GM23248 (cell line): ENCODE data around the gene LYAR. TPM values are rescaled to one million over a fixed set of nuclear protein-coding genes. Genes with fewer than 3 reads are reported as not detected.

Experiments used
- DNase-seq: peaks from one replicate; pipeline ENCODE4 v3.0.0-alpha.2; 2015
- H2AFZ ChIP-seq: fragments of 200-600 bp; sonication (generic); 2 replicates; pipeline ENCODE4 v1.6.1; 2016; ENCODE audit warnings: antibody characterized with exemption
- H3F3A ChIP-seq: fragments of 200-600 bp; sonication (generic); 2 replicates; pipeline ENCODE4 v1.6.1; 2016; ENCODE audit warnings: mild to moderate bottlenecking, antibody characterized with exemption, mixed run types; ENCODE audit not compliant: insufficient read depth
- H3K27ac ChIP-seq: fragments of 200-600 bp; sonication (generic); 2 replicates; pipeline ENCODE4 v1.5.1; 2016; ENCODE audit warnings: mild to moderate bottlenecking
- H3K27me3 ChIP-seq: fragments of 200-600 bp; sonication (generic); replicated peaks from 2 replicates; pipeline ENCODE4 v1.6.1; 2016; ENCODE audit warnings: mild to moderate bottlenecking; ENCODE audit not compliant: insufficient read depth
- H3K36me3 ChIP-seq: fragments of 200-600 bp; sonication (generic); 2 replicates; pipeline ENCODE4 v1.6.1; 2016; ENCODE audit warnings: low read depth, mild to moderate bottlenecking
- H3K4me1 ChIP-seq: fragments of 200-600 bp; sonication (generic); 2 replicates; pipeline ENCODE4 v1.6.1; 2016; ENCODE audit warnings: mild to moderate bottlenecking; ENCODE audit not compliant: insufficient read depth
- H3K4me2 ChIP-seq: fragments of 200-600 bp; sonication (generic); one replicate; pipeline ENCODE4 v1.6.1; 2016; ENCODE audit warnings: mild to moderate bottlenecking; ENCODE audit not compliant: unreplicated experiment
- H3K4me3 ChIP-seq: fragments of 200-600 bp; sonication (generic); 2 replicates; pipeline ENCODE4 v1.5.1; 2016; ENCODE audit warnings: mild to moderate bottlenecking
- H3K79me2 ChIP-seq: fragments of 200-600 bp; sonication (generic); 2 replicates; pipeline ENCODE4 v1.6.1; 2016; ENCODE audit warnings: mild to moderate bottlenecking; ENCODE audit not compliant: insufficient read depth
- H3K9ac ChIP-seq: fragments of 200-600 bp; sonication (generic); 2 replicates; pipeline ENCODE4 v1.6.1; 2016; ENCODE audit warnings: mild to moderate bottlenecking
- H3K9me2 ChIP-seq: fragments of 200-600 bp; sonication (generic); 2 replicates; pipeline ENCODE4 v1.6.1; 2016; ENCODE audit warnings: mixed run types, mild to moderate bottlenecking, moderate library complexity; ENCODE audit not compliant: insufficient read depth
- H3K9me3 ChIP-seq: fragments of 200-600 bp; sonication (generic); one replicate; pipeline ENCODE4 v1.6.1; 2017; ENCODE audit warnings: low read depth
- H4K20me1 ChIP-seq: fragments of 200-600 bp; sonication (generic); 2 replicates; pipeline ENCODE4 v1.6.0; 2016; ENCODE audit not compliant: insufficient read depth
- EZH2 ChIP-seq: fragments of 200-600 bp; sonication (generic); IDR thresholded peaks from 2 replicates; pipeline ENCODE4 v1.6.1; 2018; ENCODE audit warnings: antibody characterized with exemption, mild to moderate bottlenecking; ENCODE audit not compliant: insufficient read depth, poor library complexity, severe bottlenecking
- EZH2phosphoT487 ChIP-seq: fragments of 200-600 bp; sonication (generic); IDR thresholded peaks from 2 replicates; pipeline ENCODE4 v1.6.1; 2018; ENCODE audit warnings: antibody characterized with exemption, moderate library complexity, mild to moderate bottlenecking, low read depth; ENCODE audit not compliant: insufficient read depth
- WGBS, 2 experiments: methylation state at CpG; one replicate each; pipeline ENCODE4 v1.1.6; 2015 to 2017; ENCODE audit warnings: low lambda C conversion rate in 2 of 2, low coverage in 1 of 2; ENCODE audit errors: missing lambda C conversion rate in 2 of 2; 5-methylcytosine and 5-hydroxymethylcytosine counted together
- in situ Hi-C: fragments of 300-500 bp; cut with MboI; formaldehyde crosslinking; loops from 2 replicates; pipeline ENCODE4 v1.15.0; 2020
- polyA plus RNA-seq: library from polyadenylated mRNA; unstranded; fragments of >200 nt; fragmentation: Nextera tagmentation; extraction: Ambion mirVana; gene quantifications from 2 replicates; pipeline ENCODE4 v1.2.1, GENCODE V29; 2016
- total RNA-seq: library from RNA; depleted of rRNA; stranded (reverse); fragments of >200 nt; shearing (Covaris generic); gene quantifications from 2 replicates; pipeline ENCODE4 v1.2.3, GENCODE V29; 2014

Gene LYAR
- total and polyA plus RNA-seq, 2 experiments from 2014 or later, result 11.9 to 16.9 TPM

GRCh38 chr4:4269331-4269731 is 20.6 kb downstream of the LYAR start:
- Histone ChIP-seq H3K79me2 (no peaks in the 10 kb centered on the region), H4K20me1 (no peaks in the 10 kb centered on the region), H3K9ac (no peak overlapping the region), H3F3A (no peaks in the 10 kb centered on the region), H3K4me2 (no peak overlapping the region), H3K27ac (no peak overlapping the region), H2AFZ (no peak overlapping the region), H3K4me1 (peaks cover 10% of the 10 kb centered on the region; the same call in 1 of the 2 replicates), H3K27me3 (no peaks in the 10 kb centered on the region), H3K9me3 (no peaks in the 10 kb centered on the region), H3K36me3 (no peaks in the 10 kb centered on the region; the same call in 1 of the 2 replicates), H3K4me3 (no peak overlapping the region), H3K9me2 (no peaks in the 10 kb centered on the region)
- no peak for DNase-seq
- in situ Hi-C loops, result no loop called here
- WGBS, 2 experiments, result 90% methylated on average over 11 of the region's 11 CpGs
- no peak for TF ChIP-seq EZH2
- TF ChIP-seq EZH2phosphoT487, result no peak

GRCh38 chr4:4268776-4269175 is 21.2 kb downstream of the LYAR start:
- H3K9me2 ChIP-seq, result no peaks in the 10 kb centered on the region
- H3F3A ChIP-seq, result no peaks in the 10 kb centered on the region
- WGBS, 2 experiments, result 95 to 96% methylated on average over 1 of the region's 1 CpG
- peaks cover 10% of the 10 kb centered on the region; the same call in 1 of the 2 replicates for H3K4me1 ChIP-seq
- H3K4me3 ChIP-seq, result no peak overlapping the region
- no peak for DNase-seq
- H3K79me2 ChIP-seq, result no peaks in the 10 kb centered on the region
- H2AFZ ChIP-seq, result no peak overlapping the region
- no peak overlapping the region for H3K9ac ChIP-seq
- no peaks in the 10 kb centered on the region; the same call in 1 of the 2 replicates for H3K36me3 ChIP-seq
- H3K4me2 ChIP-seq, result no peak overlapping the region
- no peaks in the 10 kb centered on the region for H3K27me3 ChIP-seq
- no peaks in the 10 kb centered on the region for H4K20me1 ChIP-seq
- H3K27ac ChIP-seq, result no peak overlapping the region
- TF ChIP-seq EZH2phosphoT487 (no peak), EZH2 (no peak)
- no peaks in the 10 kb centered on the region for H3K9me3 ChIP-seq
- in situ Hi-C loops, result no loop called here

DNA sequence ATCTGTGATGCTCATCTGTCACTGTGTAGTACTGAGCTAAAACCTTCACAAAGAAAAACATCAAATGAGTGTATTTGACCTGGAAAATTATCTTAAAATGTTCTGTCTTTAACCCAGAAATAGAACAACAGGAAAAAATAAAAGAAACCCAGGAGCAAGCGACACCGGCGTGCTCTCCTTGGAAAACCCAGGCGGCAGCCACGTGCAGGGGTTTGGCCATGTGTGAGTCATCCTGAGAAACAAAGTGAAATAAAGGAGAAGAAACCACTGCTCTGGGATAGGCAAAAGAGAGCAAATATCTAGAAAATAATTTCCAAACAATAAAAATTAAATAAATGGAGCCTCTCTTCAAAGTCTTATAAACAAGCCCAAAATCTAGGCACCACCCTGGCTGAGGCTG is 22.0 kb downstream of the LYAR start:
- no peak for DNase-seq
- H3K4me1 ChIP-seq, result peaks cover 10% of the 10 kb centered on the region; the same call in 1 of the 2 replicates
- no peak overlapping the region for H3K4me2 ChIP-seq
- H2AFZ ChIP-seq, result no peak overlapping the region
- H3K9ac ChIP-seq, result no peak overlapping the region
- no peaks in the 10 kb centered on the region for H3K79me2 ChIP-seq
- H4K20me1 ChIP-seq, result no peaks in the 10 kb centered on the region
- H3K27ac ChIP-seq, result no peak overlapping the region
- no peaks in the 10 kb centered on the region for H3K27me3 ChIP-seq
- no peaks in the 10 kb centered on the region; the same call in 1 of the 2 replicates for H3K36me3 ChIP-seq
- no peaks in the 10 kb centered on the region for H3K9me2 ChIP-seq
- no peaks in the 10 kb centered on the region for H3F3A ChIP-seq
- H3K9me3 ChIP-seq, result no peaks in the 10 kb centered on the region
- in situ Hi-C loops, result no loop called here
- WGBS, 2 experiments, result 90 to 96% methylated on average over 5 of the region's 5 CpGs
- TF ChIP-seq EZH2phosphoT487 (no peak), EZH2 (no peak)
- H3K4me3 ChIP-seq, result no peak overlapping the region

- Histone ChIP-seq H3K9ac (0 out of 2 replicates have a peak overlapping the region, but pooled peaks have one; percentile 4), H3K9me3 (no peaks in the 10 kb centered on the region), H3K27ac (no peak overlapping the region), H3F3A (no peaks in the 10 kb centered on the region), H3K79me2 (no peaks in the 10 kb centered on the region), H3K9me2 (no peaks in the 10 kb centered on the region), H3K27me3 (peaks cover 4% of the 10 kb centered on the region), H3K4me3 (no peak overlapping the region), H3K4me2 (no peak overlapping the region), H3K36me3 (no peaks in the 10 kb centered on the region), H2AFZ (peak overlapping the region; percentile 26), H4K20me1 (no peaks in the 10 kb centered on the region), H3K4me1 (no peaks in the 10 kb centered on the region)
- 67 to 77% methylated on average over 6 of the region's 6 CpGs for WGBS, 2 experiments
- in situ Hi-C loops, result no loop called here
- peak; percentile 79 for DNase-seq
- TF ChIP-seq EZH2, result no peak
- TF ChIP-seq EZH2phosphoT487, result no peak
These were observed 29.7 kb downstream of the LYAR start for GRCh38 chr4:4260185-4260751.
